ENCODE data around the gene COL4A2. TPM values are rescaled to one million over a fixed set of nuclear protein-coding genes. Genes with fewer than 3 reads are reported as not detected.

The COL4A2 gene
- total RNA-seq, 1 experiment from 2014 or later = 1.6 TPM

DNA sequence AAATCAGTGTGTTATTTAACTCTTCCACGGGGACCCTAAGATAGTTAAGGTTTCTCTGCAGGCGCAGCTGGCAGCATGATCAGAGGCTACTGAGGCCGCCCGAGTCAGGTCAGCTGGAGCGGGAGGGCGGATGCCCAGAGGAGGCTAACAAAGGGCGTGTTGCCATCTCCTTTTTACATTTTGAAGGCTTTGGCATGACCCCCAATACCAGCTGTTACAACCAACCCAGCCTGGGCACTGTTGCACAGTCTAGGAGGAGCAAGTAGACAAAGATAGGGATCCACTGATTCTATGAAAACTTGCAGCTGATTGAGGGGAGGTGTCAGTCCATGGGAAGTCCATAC lies 15.7 kb downstream of the COL4A2 start:
- ChIA-PET POLR2A (no interaction called here), CTCF (interaction anchor here (0.8 to 1.2 kb wide), 2 partner anchors 16 to 122 kb away, joined by 3 read pairs; no protein-coding TSS in a partner anchor), RAD21 (ENCODE audit: low non-redundant PET in 1 of 2, low total read pairs in 2 of 2, uncharacterized antibody in 2 of 2, unreplicated experiment in 2 of 2) (no interaction called here)
- no peak overlapping the region for H2AFZ ChIP-seq (ENCODE audit: low read depth, low read length, poor library complexity, severe bottlenecking)
- peaks cover 13% of the 10 kb centered on the region; the same call in 1 of the 2 replicates for H3K27me3 ChIP-seq (ENCODE audit: insufficient read depth, low read length)
- DNase-seq (ENCODE audit: low read depth, low spot score) (no peak), ATAC-seq (no peak)
- no peaks in the 10 kb centered on the region for H3K9me3 ChIP-seq (ENCODE audit: control insufficient read depth in 1 of 2, insufficient read depth in 1 of 2, low read depth in 1 of 2, low read length in 2 of 2)
- peaks cover 22% of the 10 kb centered on the region in 2 experiments for H3K4me1 ChIP-seq (ENCODE audit: control insufficient read depth in 1 of 2, insufficient read depth in 2 of 2, low read length in 2 of 2)
- H3K9me2 ChIP-seq (ENCODE audit: insufficient read depth) = no peaks in the 10 kb centered on the region
- no peak overlapping the region for H3K4me3 ChIP-seq (replicated peaks in 1 of 2; ENCODE audit: low read depth in 1 of 2, low read length in 2 of 2)
- H3K36me3 ChIP-seq (ENCODE audit: control insufficient read depth in 1 of 2, insufficient read depth in 2 of 2, low read length in 2 of 2) = no peaks in the 10 kb centered on the region
- H3K79me2 ChIP-seq (ENCODE audit: insufficient read depth, low read length) = no peaks in the 10 kb centered on the region
- H3K9ac ChIP-seq (ENCODE audit: low read length) = no peak overlapping the region
- no TSS peak for BruUV-seq (replicated peaks)
- intact Hi-C loops (cut with micrococcal nuclease) = no loop called here
- no peak overlapping the region for H3K27ac ChIP-seq (ENCODE audit: low read depth, low read length)
- H4K20me1 ChIP-seq (ENCODE audit: insufficient read depth) = no peaks in the 10 kb centered on the region
- no peak overlapping the region for H3K4me2 ChIP-seq (ENCODE audit: low read length)
- TF ChIP-seq EGR1 (IDR thresholded peaks at IDR 0.05; ENCODE audit: low read depth) (no peak), EZH2 (IDR thresholded peaks at IDR 0.05) (no peak), FOSL1 (IDR thresholded peaks at IDR 0.05; ENCODE audit: low read depth) (no peak), MAX (IDR thresholded peaks at IDR 0.05) (no peak), POLR2AphosphoS5 (IDR thresholded peaks at IDR 0.05; ENCODE audit: low read depth, low read length) (no peak), RAD21 (IDR thresholded peaks at IDR 0.05; ENCODE audit: low read depth) (no peak), JUND (IDR thresholded peaks at IDR 0.05) (no peak), SP1 (IDR thresholded peaks at IDR 0.05; ENCODE audit: low read depth) (no peak), ZNF274 (IDR thresholded peaks at IDR 0.05; ENCODE audit: low read depth, low read length) (no peak), YY1 (IDR thresholded peaks at IDR 0.05; ENCODE audit: extremely low read depth, insufficient replicate concordance, low read depth, low read length) (no peak), POLR2A (IDR thresholded peaks at IDR 0.05; ENCODE audit: borderline replicate concordance, extremely low read depth, insufficient read depth, insufficient read length) (no peak), SRF (IDR thresholded peaks at IDR 0.05; ENCODE audit: low read depth) (no peak)
